ENCODE measurements around the gene ZDHHC9.

The ZDHHC9 gene

DNA sequence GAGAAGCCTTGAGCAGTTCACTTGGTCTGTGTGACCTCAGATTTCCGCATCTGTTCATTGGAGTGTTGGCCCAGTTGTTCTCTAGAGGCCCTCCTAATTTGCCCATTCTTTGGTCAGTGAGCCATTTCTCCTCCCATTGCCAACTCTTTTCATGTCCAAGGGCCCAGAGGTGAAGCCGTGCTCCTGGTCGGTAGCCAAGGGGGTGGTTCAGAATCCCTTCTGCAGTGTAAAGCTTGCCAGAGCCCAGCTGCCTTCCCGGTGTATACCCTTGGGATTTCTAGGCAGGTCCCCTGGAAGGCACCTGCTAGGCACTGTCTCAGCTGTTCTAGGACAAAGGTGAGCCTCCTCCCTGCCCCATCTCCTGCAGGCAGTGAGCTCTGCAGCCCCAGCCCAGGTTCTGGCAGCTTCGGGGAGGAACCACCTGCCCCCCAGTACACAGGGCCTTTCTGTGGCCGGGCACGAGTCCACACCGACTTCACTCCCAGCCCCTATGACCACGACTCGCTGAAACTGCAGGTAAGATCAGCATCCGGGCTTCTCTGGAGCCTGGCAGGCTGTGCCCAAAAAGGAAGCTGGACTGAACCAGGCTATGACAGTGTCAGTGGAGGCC is 51.6 kb downstream of the ZDHHC9 start:
- no peak for DNase-seq (ENCODE audit: low read depth, low spot score)
- H3K4me3 ChIP-seq (ENCODE audit: low read length): no peak overlapping the region

DNA sequence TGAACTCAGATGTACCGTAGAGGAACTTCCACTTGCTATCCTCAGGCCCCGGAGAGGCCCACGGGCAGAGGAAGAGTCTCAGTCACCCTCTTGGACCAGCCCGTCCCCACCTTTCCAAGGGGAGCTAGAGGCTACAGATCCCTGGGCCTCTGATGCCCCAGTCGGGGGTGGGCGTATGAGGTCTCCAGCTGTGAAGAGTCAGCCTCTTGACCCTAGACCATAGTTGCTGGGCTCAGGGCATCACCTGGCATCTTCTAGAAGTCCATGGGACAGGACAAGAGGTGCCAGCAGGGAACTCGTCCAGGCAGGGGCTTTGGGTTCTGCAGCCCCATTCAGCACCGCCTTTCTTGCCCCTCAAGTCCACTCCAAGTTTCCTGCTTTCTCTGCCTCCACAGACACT is 52.4 kb downstream of the ZDHHC9 start:
- no peak for DNase-seq (ENCODE audit: low read depth, low spot score)
- H3K4me3 ChIP-seq (ENCODE audit: low read length): no peak overlapping the region

DNA sequence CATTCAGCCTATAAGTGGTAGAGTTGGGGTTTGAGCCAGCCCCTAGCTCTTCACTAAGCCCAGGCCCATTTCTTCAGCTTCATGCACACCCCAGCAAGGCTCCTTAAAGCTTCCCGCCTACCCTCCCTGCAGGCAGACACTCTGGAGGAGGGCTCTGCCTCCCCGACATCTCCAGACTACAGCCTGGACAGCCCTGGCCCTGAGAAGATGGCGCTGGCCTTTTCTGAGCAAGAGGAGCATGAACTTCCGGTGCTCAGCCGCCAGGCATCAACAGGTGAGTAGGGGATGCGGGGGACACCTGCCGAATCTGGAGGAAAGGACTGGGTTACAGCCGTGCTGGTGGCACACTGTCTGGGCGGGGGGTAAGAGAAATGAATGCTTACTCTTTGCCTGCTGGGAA is 52.9 kb downstream of the ZDHHC9 start:
- no peak overlapping the region for H3K4me3 ChIP-seq (ENCODE audit: low read length)
- no peak for DNase-seq (ENCODE audit: low read depth, low spot score)

DNA sequence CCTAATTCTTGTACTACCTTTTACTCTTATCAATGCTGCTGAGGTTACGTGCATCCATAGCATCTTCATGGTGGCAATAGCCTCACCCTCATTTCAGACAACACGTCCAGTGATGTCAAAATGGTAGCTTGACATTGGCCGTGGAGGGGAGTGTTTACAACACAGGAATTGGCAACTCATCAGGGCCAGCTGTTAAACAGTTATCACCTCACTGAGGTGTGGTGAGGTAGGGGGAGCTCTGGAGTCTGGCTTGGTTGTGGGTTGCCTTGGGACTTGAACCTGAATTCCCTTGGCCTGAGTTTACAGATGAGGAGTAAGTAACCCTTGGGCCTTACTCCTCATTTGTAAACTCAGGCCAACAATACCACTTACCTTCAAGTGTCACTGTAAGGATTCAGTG is 53.5 kb downstream of the ZDHHC9 start:
- DNase-seq (ENCODE audit: low read depth, low spot score): no peak

DNA sequence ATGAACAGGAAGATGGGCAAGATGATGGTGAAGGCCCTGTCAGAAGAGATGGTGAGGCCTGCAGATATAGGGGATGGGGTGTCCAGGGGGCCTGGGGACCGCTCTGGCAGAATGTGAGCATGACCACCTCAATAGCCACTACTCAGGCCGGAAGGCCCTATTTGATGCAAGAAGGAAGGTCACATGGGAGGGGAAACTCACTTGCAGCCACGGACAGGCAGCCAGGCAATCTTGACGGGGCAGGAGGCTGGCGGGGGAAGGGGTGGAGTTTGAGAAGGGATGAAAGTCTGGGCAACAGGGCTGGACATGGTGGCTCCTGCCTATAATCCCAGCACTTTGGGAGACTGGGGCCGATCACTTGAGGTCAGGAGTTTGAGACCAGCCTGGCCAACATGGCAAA is 55.2 kb downstream of the ZDHHC9 start:
- DNase-seq (ENCODE audit: low read depth, low spot score): no peak
- no peak overlapping the region for H3K4me3 ChIP-seq (ENCODE audit: low read length)

More for the DNA sequence above, 53.5 kb downstream of the ZDHHC9 start:
- H3K4me3 ChIP-seq (ENCODE audit: low read length): no peak overlapping the region

DNA sequence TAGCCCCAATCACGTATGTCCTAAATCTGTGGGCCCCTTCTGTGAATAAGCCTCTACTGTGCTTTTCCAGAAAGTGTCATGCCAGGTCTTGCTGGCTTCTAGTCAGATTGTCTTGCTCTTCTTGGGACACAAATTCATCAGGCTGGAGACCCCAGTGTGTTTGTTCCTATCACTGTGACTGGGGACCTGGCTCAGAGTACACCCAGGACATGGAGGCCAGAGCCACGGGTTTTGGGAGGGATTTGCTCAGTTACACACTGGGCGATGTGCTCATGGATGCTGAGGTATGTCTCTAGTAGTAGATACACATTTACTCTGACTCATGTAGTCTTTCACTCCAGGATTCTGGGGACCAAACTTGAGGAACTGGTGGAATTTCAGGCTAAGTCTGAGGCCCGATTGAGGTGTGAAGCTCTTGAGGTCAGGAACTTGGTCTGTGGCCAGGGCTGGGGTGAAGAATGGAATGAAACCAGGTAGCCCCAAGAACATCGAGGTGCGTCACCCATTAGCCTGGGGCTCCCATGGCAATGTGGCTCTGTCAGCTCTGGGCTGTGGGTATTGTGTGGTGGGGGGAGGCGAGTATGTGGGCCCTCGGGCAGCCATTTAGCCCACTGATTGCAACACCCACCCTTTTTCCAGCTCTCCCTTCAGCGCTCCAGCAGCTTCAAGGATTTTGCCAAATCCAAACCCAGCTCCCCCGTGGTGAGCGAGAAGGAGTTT is 56.2 kb downstream of the ZDHHC9 start:
- no peak overlapping the region for H3K4me3 ChIP-seq (ENCODE audit: low read length)
- DNase-seq (ENCODE audit: low read depth, low spot score): no peak

DNA sequence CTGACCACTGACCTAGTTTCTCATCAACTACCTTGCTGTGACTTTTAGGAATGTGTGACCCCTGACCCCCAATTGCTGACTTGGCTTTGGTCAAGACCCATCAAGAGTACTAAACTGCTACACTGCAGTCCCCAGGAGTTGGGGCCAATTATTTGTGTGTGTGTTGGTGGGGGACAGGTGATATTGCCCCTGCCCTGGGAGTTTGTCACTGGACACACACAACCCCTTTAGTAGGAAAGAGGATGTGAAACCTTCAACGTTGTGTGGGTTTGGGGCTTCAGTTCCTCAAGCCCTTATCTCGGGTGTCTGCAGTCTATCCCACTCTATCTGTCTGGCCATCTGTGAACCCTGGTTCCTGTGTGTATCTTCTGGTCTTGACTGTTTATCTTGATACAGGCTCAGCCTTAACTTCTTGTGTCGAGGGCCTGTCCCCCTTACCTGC is 57.5 kb downstream of the ZDHHC9 start:
- H3K4me3 ChIP-seq (ENCODE audit: low read length): no peak overlapping the region
- DNase-seq (ENCODE audit: low read depth, low spot score): no peak

DNA sequence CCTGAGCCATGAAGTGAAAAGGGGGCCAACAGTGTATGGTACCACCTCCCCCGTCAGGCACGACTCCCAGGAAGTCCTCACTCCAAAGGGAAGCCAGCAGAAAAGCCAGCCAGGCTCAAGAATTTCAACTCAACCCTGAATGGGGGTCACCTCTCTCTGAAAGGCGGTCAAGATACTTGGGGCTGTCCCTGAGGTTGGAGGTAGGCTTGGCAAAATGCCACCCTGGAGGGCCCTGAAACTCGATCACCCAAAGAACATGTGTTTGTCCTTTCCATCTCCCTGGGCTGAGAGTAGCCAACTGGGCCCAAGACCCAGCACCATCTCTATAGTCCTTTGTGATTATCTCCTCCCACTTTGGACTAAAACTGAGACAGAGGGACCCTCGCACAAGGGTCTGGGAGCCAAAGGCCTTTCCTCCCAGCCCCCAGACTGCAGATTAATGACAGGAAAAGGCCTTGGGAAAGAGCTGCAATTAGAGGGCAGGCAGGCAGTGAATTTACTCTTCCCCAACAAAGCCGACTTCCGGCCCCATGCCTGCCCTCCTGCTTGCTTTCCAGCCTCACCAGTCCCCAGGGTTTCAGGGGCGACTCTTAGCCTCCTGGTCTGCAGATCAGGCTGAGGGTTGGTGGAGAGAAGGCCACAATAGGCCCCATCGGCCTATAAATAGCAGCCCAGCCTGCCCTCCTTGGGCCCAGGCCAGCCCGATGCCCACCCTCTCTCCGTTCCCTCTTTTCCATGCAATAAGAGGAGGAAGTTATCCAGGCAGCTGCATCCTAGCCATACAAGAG is 58.3 kb downstream of the ZDHHC9 start:
- no peak for DNase-seq (ENCODE audit: low read depth, low spot score)
- H3K4me3 ChIP-seq (ENCODE audit: low read length): no peak overlapping the region

DNA sequence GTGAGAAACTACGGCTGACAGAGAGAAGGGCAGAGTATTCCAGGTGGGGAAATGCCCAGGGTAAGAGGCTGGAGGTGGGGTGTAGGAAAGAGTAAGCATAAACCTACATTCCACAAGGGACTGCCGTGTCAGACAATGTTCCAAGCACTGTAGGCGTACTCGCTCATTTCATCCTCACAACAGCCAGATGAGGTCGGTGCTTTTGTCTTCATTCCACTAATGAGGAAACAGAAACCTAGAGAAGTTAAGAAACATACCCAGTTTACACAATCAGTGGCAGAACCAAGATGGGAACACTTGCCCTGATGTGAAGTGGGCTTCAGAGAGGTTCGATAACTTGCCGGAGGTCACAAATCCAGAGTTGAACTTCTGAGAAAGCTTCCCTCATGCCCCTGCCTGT is 59.3 kb downstream of the ZDHHC9 start:
- DNase-seq (ENCODE audit: low read depth, low spot score): no peak
- no peak overlapping the region for H3K4me3 ChIP-seq (ENCODE audit: low read length)

DNA sequence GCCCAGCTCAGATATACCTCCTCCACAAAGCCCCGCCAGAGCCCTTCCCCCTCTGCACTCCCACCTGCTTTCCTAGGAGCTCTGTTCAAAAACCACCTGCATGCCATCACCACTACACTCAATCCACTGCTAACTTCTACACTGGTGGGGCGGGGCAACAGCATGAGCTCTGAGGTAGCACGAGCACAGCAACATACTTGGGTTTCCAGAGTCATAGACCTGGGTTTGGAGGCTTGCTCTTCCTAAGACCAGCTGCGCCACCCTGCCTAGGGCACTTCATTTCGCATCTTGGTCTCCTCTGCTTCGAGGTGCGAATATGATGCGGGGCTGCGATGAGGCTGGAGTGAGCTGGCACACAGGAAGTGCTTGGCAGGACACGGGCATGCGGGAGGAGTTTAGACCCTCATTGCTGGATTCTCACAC is 60.4 kb downstream of the ZDHHC9 start:
- DNase-seq (ENCODE audit: low read depth, low spot score): no peak
- H3K4me3 ChIP-seq (ENCODE audit: low read length): peak overlapping the region; percentile 82

DNA sequence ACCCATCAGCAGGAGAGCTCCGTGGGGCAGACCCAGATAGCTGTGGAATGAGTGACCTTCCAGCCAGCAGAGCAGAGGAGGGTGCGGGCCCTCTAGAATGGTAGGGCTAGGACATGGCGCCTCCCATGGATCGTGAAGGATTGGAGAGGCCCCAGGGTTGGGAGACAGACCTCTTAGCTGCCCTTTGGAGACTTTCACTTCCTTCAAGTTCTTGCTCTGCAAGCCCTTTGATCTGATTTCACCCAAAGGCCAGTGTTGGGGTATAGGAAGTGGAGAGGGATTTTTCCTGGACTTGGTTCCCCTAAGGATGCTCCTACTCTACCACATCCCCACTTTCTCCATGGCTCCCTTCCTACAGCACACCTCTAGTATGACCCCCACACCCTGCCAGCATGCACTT is 61.0 kb downstream of the ZDHHC9 start:
- DNase-seq (ENCODE audit: low read depth, low spot score): no peak
- H3K4me3 ChIP-seq (ENCODE audit: low read length): peak overlapping the region; percentile 82

DNA sequence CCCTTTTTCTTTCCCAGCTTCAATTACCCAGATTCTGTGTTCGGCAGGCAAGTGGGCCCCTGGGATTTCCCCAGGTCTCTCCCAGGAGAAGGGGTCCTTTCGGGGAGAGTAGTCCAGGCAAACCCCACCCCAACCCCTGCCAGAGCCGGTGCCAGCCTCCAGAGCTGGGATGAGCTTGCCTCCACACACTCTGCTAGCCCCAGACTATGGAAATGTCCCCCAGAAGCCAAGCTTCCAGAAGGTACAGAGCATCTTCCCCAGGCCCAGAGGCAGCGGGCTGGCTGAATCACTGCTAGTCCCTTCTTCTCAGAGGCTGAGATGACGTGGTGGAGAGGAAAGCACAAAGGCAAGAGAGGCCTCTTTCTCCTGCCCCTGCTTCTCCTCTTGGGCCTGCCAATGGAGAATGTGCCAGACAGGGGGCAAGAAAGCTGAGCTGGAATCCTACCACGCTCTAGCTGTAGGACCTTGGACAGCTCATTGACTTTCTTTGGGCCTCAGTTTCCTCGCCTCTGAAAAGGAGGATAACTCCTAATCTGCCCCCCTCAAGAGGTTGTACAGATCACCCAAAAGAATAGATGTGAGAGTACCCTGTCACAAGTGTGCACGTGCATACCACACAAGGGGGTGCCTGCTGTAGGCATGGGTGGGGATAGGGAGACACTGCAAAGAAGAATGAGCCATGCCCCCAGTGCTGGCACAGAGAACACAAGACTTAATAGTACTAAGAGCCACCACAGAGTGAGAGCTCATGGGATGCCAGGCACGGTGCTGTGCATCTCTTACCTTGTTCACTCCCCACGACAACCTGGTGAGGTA is 61.8 kb downstream of the ZDHHC9 start:
- DNase-seq (ENCODE audit: low read depth, low spot score): no peak
- peak overlapping the region; percentile 82 for H3K4me3 ChIP-seq (ENCODE audit: low read length)

DNA sequence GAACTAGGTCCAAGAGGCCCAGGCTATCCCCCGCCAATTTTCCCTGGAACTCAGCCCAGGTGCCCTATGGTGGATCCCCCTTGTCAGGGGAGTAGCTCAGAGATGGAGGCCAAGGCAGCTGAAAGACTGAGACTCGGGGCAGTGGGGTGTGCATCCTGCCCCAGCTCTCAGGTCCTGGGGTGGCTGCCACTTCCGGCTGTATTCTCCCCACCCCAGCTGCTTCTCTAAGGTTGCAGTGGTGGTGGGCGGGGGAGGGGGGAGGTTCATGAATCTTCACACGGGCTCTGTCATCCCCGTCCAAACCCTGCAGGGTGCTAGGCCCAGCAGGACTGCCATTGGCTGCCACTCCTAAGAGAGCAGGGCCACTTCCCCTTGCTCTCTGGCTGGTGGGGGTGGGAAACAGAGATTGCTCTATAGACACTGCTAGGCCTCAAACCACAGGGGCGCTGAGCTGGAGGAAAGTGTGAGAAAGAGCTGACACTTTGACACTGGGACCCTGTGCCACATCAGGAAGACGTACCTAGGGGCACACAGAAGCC is 62.5 kb downstream of the ZDHHC9 start:
- peak overlapping the region; percentile 82 for H3K4me3 ChIP-seq (ENCODE audit: low read length)
- DNase-seq (ENCODE audit: low read depth, low spot score): peak; percentile 91

DNA sequence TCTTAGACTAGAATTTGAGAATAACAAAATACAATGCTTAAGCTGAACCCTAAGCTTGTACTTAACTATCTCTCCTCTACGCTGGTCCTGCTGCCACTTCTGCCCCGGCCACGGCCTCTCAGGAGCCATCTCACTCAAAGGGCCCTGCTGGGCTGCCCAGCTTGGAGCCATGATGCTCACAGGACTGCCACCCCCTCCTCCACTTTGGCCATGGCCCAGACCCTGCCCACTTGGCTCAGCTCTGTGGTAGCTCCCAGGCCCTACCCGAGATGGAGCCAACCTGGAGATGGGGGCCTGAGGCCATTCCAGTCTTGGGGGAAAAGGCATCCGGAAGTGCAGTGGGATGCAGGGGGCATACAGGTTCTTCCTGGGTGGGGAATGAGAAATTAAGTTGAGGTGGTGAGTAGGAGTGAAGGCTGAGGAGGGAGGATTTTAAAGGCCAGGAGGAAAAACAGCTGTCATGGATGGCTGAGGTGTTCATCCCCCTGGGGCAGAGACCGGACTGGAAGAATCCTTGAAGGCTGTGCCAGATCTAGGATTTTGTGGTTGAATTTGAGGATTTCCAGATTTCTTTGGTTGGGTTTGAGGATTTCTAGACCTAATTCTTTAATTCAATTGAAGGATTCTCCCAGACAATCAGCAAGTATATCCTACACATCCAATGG is 63.1 kb downstream of the ZDHHC9 start:
- DNase-seq (ENCODE audit: low read depth, low spot score): no peak
- H3K4me3 ChIP-seq (ENCODE audit: low read length): peak overlapping the region; percentile 82

DNA sequence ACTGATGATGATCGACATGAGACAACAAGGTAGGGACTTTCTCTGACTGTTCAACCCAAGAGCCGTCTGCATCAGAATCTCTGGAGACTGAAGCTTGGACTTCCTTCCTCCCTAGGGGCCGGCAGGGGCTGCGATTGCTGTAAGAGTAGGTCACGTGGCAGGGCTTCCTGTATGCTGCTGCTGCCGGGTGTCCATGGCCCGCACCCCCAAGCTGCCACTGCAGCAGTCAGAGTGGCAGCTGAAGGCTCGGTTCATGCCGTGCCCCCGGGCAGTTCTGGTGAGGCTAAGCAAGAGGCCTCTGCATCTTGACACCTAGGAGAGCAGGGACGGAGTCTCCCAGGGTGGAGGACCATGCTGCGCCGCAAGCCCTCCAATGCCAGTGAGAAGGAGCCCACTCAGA is 63.9 kb downstream of the ZDHHC9 start, which contains the start of gene SASH3:
SASH3 (plus strand) TSS at position 203 of the 400 bp plus-strand sequence; CDS start at position 352, 149 bp downstream.
- H3K4me3 ChIP-seq (ENCODE audit: low read length): peak within 1 kb of the TSS; percentile 82
- peak; percentile 78 for DNase-seq (ENCODE audit: low read depth, low spot score)

DNA sequence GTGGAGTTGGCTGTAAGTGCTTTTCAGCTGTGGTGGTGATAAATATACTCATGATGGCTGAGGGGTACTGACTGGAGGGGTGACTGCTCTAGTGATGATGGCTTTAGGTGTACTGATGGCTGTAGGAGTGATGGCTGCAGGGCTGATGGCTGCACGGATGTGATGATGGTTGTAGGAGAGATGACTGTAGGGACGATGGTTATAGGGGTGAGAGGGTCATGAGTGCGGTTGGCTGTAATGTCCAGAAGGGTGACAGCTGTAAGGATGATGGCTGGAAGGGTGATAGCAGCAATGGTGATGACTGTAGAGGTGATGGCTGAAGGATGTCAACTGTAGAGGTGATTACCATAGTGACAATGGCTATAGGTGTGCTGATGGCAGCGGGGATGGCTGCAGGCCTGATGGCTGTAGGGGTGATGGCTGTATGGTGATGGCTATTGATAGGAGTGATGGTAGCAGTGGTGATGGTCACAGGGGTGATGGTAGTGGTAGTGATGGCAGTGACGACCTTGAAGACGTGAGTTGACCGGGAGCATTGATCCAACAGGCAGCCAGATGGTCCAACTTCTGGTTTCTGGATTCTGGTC is 64.5 kb downstream of the ZDHHC9 start:
- peak overlapping the region; percentile 82 for H3K4me3 ChIP-seq (ENCODE audit: low read length)
- DNase-seq (ENCODE audit: low read depth, low spot score): no peak

DNA sequence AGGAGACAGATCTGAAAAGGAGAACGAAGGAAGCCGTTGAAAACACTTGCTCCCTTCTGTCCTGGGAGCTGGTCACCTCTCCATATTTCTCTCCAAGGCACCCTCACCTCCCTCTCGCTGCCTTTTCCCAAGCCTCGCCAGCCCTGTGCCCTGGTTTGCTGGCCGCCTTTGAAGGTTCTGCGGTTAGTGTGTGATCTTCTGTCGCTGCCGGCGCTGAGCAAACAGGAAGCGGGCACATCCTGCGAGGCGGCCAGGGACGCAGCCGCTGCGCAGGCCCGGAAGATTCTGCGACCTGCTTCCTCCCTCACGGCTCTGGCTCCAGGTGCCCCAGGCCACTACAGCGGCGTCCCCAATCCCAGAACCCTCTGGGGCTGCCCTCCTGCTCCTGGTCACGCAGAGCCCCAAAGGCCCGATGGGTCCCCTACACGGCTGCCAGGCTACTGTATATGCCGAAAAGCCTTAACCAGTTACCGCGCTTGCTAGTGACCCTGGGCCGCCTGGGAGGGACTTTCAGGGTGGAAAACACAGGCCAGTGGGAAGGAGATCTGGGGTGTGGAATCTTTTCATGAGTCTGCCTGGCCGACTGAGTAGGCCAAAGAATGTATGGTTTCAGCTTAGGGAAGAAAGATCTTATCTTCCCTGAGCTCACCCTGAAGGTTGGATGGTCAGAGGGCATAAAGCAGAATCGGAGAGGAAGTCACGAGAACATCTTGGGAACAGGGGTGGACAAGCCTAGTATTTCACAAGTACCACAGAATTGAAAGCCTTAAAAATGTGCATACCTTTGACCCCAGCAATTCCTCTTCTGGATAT is 66.3 kb downstream of the ZDHHC9 start:
- peak overlapping the region; percentile 43 for H3K4me3 ChIP-seq (ENCODE audit: low read length)
- DNase-seq (ENCODE audit: low read depth, low spot score): peak; percentile 81

All from Jurkat, Clone E6-1 (cell line).